Left ventricle myocardium inferior (tissue), 1 donor: ENCODE data around the gene DGCR2. TPM values are rescaled to one million over a fixed set of nuclear protein-coding genes. Genes with fewer than 3 reads are reported as not detected.

Experiments
- DNase-seq: peaks from one replicate; pipeline ENCODE4 v3.0.0-alpha.2; 2020
- H3K27ac ChIP-seq: fragments of 200-600 bp; replicated peaks from 2 replicates; pipeline ENCODE4 v1.8.0; 2021
- H3K27me3 ChIP-seq: fragments of 200-600 bp; 2 replicates; pipeline ENCODE4 v1.8.0; 2021; ENCODE audit warnings: low read depth
- H3K36me3 ChIP-seq: fragments of 200-600 bp; 2 replicates; pipeline ENCODE4 v1.8.0; 2021
- H3K4me1 ChIP-seq: fragments of 200-600 bp; 2 replicates; pipeline ENCODE4 v1.8.0; 2021
- H3K4me3 ChIP-seq: fragments of 200-600 bp; 2 replicates; pipeline ENCODE4 v1.8.0; 2021; ENCODE audit warnings: mild to moderate bottlenecking, moderate library complexity
- H3K9me3 ChIP-seq: fragments of 200-600 bp; replicated peaks from 2 replicates; pipeline ENCODE4 v1.8.0; 2021
- CTCF ChIP-seq: fragments of 200-600 bp; IDR thresholded peaks from 2 replicates; pipeline ENCODE4 v1.8.0; 2021; ENCODE audit warnings: antibody characterized with exemption, mild to moderate bottlenecking, borderline replicate concordance
- intact Hi-C: fragments of 100-400 bp; cut with micrococcal nuclease; formaldehyde crosslinking; loops from one replicate; pipeline ENCODE4 v1.11.0; 2022
- total RNA-seq: library from RNA; stranded (reverse); fragmentation: NEBNext Ultra II Directional; extraction: Animal tissue kit (Norgen Biotek cat#: 25700); gene quantifications from one replicate; pipeline ENCODE4 v1.2.1, GENCODE V29; 2021
- donor health status: DM: no; HTN: yes; CAD: no; lungs with severe emphysema.

DGCR2 gene
- total RNA-seq, 1 donor from 2014 or later = 33.0 TPM

GRCh38 chr22:18994701-18995326, 127.4 kb downstream of the DGCR2 start:
- intact Hi-C loops = no loop called here
- DNase-seq = no peak
- H3K4me1 ChIP-seq = no peaks in the 10 kb centered on the region
- no peak overlapping the region for H3K27ac ChIP-seq
- TF ChIP-seq CTCF = no peak
- H3K9me3 ChIP-seq = no peaks in the 10 kb centered on the region
- H3K4me3 ChIP-seq = no peak overlapping the region
- H3K27me3 ChIP-seq = peaks cover 95% of the 10 kb centered on the region
- H3K36me3 ChIP-seq = no peaks in the 10 kb centered on the region

GRCh38 chr22:18994056-18994455, 128.2 kb downstream of the DGCR2 start:
- Histone ChIP-seq H3K36me3 (no peaks in the 10 kb centered on the region), H3K27me3 (peaks cover 91% of the 10 kb centered on the region)
- no peak for TF ChIP-seq CTCF

GRCh38 chr22:18992543-18993198, 129.5 kb downstream of the DGCR2 start:
- Histone ChIP-seq H3K4me1 (no peaks in the 10 kb centered on the region), H3K36me3 (no peaks in the 10 kb centered on the region)
- TF ChIP-seq CTCF = no peak

More at GRCh38 chr22:18994056-18994455, 128.2 kb downstream of the DGCR2 start:
- Histone ChIP-seq H3K4me3 (no peak overlapping the region), H3K4me1 (no peaks in the 10 kb centered on the region), H3K9me3 (no peaks in the 10 kb centered on the region), H3K27ac (no peak overlapping the region)
- intact Hi-C loops = no loop called here
- no peak for DNase-seq

GRCh38 chr22:18991821-18992442, 130.3 kb downstream of the DGCR2 start:
- Histone ChIP-seq H3K9me3 (no peaks in the 10 kb centered on the region), H3K36me3 (no peaks in the 10 kb centered on the region), H3K27me3 (peaks cover 79% of the 10 kb centered on the region), H3K4me3 (no peak overlapping the region), H3K4me1 (no peaks in the 10 kb centered on the region), H3K27ac (no peak overlapping the region)
- no peak for TF ChIP-seq CTCF
- intact Hi-C loops = no loop called here
- DNase-seq = no peak

More at GRCh38 chr22:18992543-18993198, 129.5 kb downstream of the DGCR2 start:
- no peaks in the 10 kb centered on the region for H3K9me3 ChIP-seq
- H3K27ac ChIP-seq = no peak overlapping the region
- intact Hi-C loops = no loop called here
- no peak for DNase-seq
- H3K4me3 ChIP-seq = no peak overlapping the region
- H3K27me3 ChIP-seq = peaks cover 85% of the 10 kb centered on the region

GRCh38 chr22:18991138-18991432, 131.1 kb downstream of the DGCR2 start:
- TF ChIP-seq CTCF = no peak
- intact Hi-C loops = no loop called here

More at GRCh38 chr22:18991138-18991432, 131.1 kb downstream of the DGCR2 start:
- Histone ChIP-seq H3K4me1 (no peaks in the 10 kb centered on the region), H3K27ac (no peak overlapping the region), H3K9me3 (no peaks in the 10 kb centered on the region), H3K27me3 (peaks cover 70% of the 10 kb centered on the region), H3K36me3 (no peaks in the 10 kb centered on the region), H3K4me3 (no peak overlapping the region)
- DNase-seq = no peak
